ENCODE results near the gene ULBP1.
"Not testable (repeated sequence)": the region's sequence is repeated elsewhere in the genome, so short reads cannot be mapped to it uniquely, and the experiment has no call there.

- not testable (repeated sequence) for TF ChIP-seq EZH2 (IDR thresholded peaks at IDR 0.05); POLR2AphosphoS5 (IDR thresholded peaks at IDR 0.05; ENCODE audit: borderline replicate concordance, low read depth, low read length); FOXP2 (optimal IDR thresholded peaks at IDR 0.05; ENCODE audit: control extremely low read depth, extremely low read length, insufficient read depth)
Observed at GRCh38 chr6:149959806-149960205, 3.9 kb upstream of the ULBP1 start.

All from SK-N-MC (cell line).